ENCODE results near the gene DNTT.

The DNTT gene

GRCh38 chr10:96376483-96376882 lies 72.2 kb downstream of the DNTT start:
- no peak overlapping the region for H3K27ac ChIP-seq (replicated peaks)
- peaks cover 5% of the 10 kb centered on the region for H3K27me3 ChIP-seq (ENCODE audit: insufficient read depth, poor library complexity, severe bottlenecking)
- no peak for DNase-seq (ENCODE audit: low read depth in 1 of 2, low spot score in 1 of 2)
- H3K4me3 ChIP-seq (replicated peaks; ENCODE audit: insufficient read depth, low read length), result no peak overlapping the region
- TF ChIP-seq POLR2AphosphoS5 (IDR thresholded peaks at IDR 0.05; ENCODE audit: low read depth), result no peak
- no peak for TF ChIP-seq GABPA (IDR thresholded peaks at IDR 0.05; ENCODE audit: low read depth)
- no peak for TF ChIP-seq SPI1 (IDR thresholded peaks at IDR 0.05; ENCODE audit: borderline replicate concordance, low read depth)
- TF ChIP-seq REST (IDR thresholded peaks at IDR 0.05; ENCODE audit: insufficient replicate concordance, low read depth), result no peak
- TF ChIP-seq CTCF (IDR thresholded peaks at IDR 0.05; ENCODE audit: insufficient read depth, low read length), result no peak

- DNase-seq (ENCODE audit: low read depth in 1 of 2, low spot score in 1 of 2), result no peak
- H3K27ac ChIP-seq (replicated peaks), result no peak overlapping the region
- TF ChIP-seq CTCF (IDR thresholded peaks at IDR 0.05; ENCODE audit: insufficient read depth, low read length) (no peak), GABPA (IDR thresholded peaks at IDR 0.05; ENCODE audit: low read depth) (no peak), POLR2AphosphoS5 (IDR thresholded peaks at IDR 0.05; ENCODE audit: low read depth) (no peak), SPI1 (IDR thresholded peaks at IDR 0.05; ENCODE audit: borderline replicate concordance, low read depth) (no peak), REST (IDR thresholded peaks at IDR 0.05; ENCODE audit: insufficient replicate concordance, low read depth) (no peak)
- H3K4me3 ChIP-seq (replicated peaks; ENCODE audit: insufficient read depth, low read length), result no peak overlapping the region
- H3K27me3 ChIP-seq (ENCODE audit: insufficient read depth, poor library complexity, severe bottlenecking), result peaks cover 5% of the 10 kb centered on the region
Measured at GRCh38 chr10:96377816-96378294, 73.6 kb downstream of the DNTT start.

- Histone ChIP-seq H3K27me3 (ENCODE audit: insufficient read depth, poor library complexity, severe bottlenecking) (peaks cover 5% of the 10 kb centered on the region), H3K4me3 (replicated peaks; ENCODE audit: insufficient read depth, low read length) (no peak overlapping the region), H3K27ac (replicated peaks) (no peak overlapping the region)
- TF ChIP-seq SPI1 (IDR thresholded peaks at IDR 0.05; ENCODE audit: borderline replicate concordance, low read depth) (no peak), CTCF (IDR thresholded peaks at IDR 0.05; ENCODE audit: insufficient read depth, low read length) (no peak), GABPA (IDR thresholded peaks at IDR 0.05; ENCODE audit: low read depth) (no peak), REST (IDR thresholded peaks at IDR 0.05; ENCODE audit: insufficient replicate concordance, low read depth) (no peak), POLR2AphosphoS5 (IDR thresholded peaks at IDR 0.05; ENCODE audit: low read depth) (no peak)
- no peak for DNase-seq (ENCODE audit: low read depth in 1 of 2, low spot score in 1 of 2)
Measured at GRCh38 chr10:96378741-96379140, 74.5 kb downstream of the DNTT start.

Data from HL-60 (cell line).